Liver (tissue), 9 donors: ENCODE measurements around the gene ANKLE1. TPM values are rescaled to one million over a fixed set of nuclear protein-coding genes. Genes with fewer than 3 reads are reported as not detected.
A peak's percentile ranks its signal among the peaks of the same experiment; 100 is the strongest.
"Not testable (repeated sequence)": the region's sequence is repeated elsewhere in the genome, so short reads cannot be mapped to it uniquely, and the experiment has no call there.

ENCODE experiments used
- DNase-seq: peaks from one replicate; pipeline ENCODE4 v3.0.0-alpha.2; 2017; ENCODE audit warnings: low spot score
- H3K27ac ChIP-seq, 2 donors: one replicate each; pipeline ENCODE4 v1.7.0; 2013; ENCODE audit warnings: inconsistent platforms in 2 of 2, low read length in 2 of 2, control low read depth in 1 of 2, low read depth in 1 of 2, mild to moderate bottlenecking in 1 of 2
- H3K27me3 ChIP-seq, 4 donors: one replicate each; pipeline versions ENCODE4 v1.6.1 to v1.7.0; 2013; ENCODE audit warnings: low read length in 3 of 4, inconsistent platforms in 1 of 4, mild to moderate bottlenecking in 1 of 4, moderate library complexity in 1 of 4; ENCODE audit not compliant: control insufficient read depth in 4 of 4, insufficient read depth in 4 of 4
- H3K36me3 ChIP-seq, 4 donors: one replicate each; pipeline versions ENCODE4 v1.6.1 to v1.7.0; 2013; ENCODE audit warnings: low read length in 3 of 4, mild to moderate bottlenecking in 3 of 4, low read depth in 1 of 4, moderate library complexity in 1 of 4; ENCODE audit not compliant: control insufficient read depth in 4 of 4, insufficient read depth in 3 of 4
- H3K4me1 ChIP-seq, 4 donors: one replicate each; pipeline versions ENCODE4 v1.6.1 to v1.7.0; 2013; ENCODE audit warnings: low read length in 3 of 4, mild to moderate bottlenecking in 3 of 4, moderate library complexity in 1 of 4; ENCODE audit not compliant: control insufficient read depth in 4 of 4, insufficient read depth in 4 of 4
- H3K4me3 ChIP-seq, 3 donors: one replicate each; pipeline versions ENCODE4 v1.6.1 to v1.7.0; 2013; ENCODE audit warnings: low read length in 3 of 3, control low read depth in 1 of 3, low read depth in 1 of 3, mild to moderate bottlenecking in 1 of 3
- H3K9ac ChIP-seq, 2 donors: one replicate each; pipeline ENCODE4 v1.7.0; 2013; ENCODE audit warnings: low read length in 2 of 2, mild to moderate bottlenecking in 2 of 2, moderate library complexity in 2 of 2, control low read depth in 1 of 2, low read depth in 1 of 2
- H3K9me3 ChIP-seq, 4 donors: one replicate each; pipeline versions ENCODE4 v1.6.1 to v1.7.0; 2013; ENCODE audit warnings: low read length in 3 of 4; ENCODE audit not compliant: control insufficient read depth in 4 of 4
- FOXA1 ChIP-seq: IDR thresholded peaks from 2 replicates; pipeline ENCODE4 v1.6.1; 2016; ENCODE audit warnings: antibody characterized with exemption
- HNF4A ChIP-seq, 2 donors: conservative IDR thresholded peaks; 2 replicates each; pipeline ENCODE4 v1.6.1; 2016; ENCODE audit warnings: antibody characterized with exemption in 2 of 2, mild to moderate bottlenecking in 2 of 2
- HNF4G ChIP-seq: IDR thresholded peaks from 2 replicates; pipeline ENCODE4 v1.6.1; 2016; ENCODE audit warnings: antibody characterized with exemption
- JUND ChIP-seq, 2 donors: IDR thresholded peaks; 2 replicates each; pipeline ENCODE4 v1.6.1; 2016; ENCODE audit warnings: antibody characterized with exemption in 2 of 2
- RAD21 ChIP-seq, 2 donors: IDR thresholded peaks; 2 replicates each; pipeline ENCODE4 v1.6.1; 2016; ENCODE audit warnings: antibody characterized with exemption in 2 of 2, mild to moderate bottlenecking in 2 of 2
- RXRA ChIP-seq, 2 donors: IDR thresholded peaks; 2 replicates each; pipeline ENCODE4 v1.6.1; 2017 to 2018; ENCODE audit warnings: antibody characterized with exemption in 2 of 2, mild to moderate bottlenecking in 1 of 2
- SP1 ChIP-seq: IDR thresholded peaks from 2 replicates; pipeline ENCODE4 v1.6.1; 2018; ENCODE audit warnings: antibody characterized with exemption, mild to moderate bottlenecking
- YY1 ChIP-seq: IDR thresholded peaks from 2 replicates; pipeline ENCODE4 v1.6.1; 2016; ENCODE audit warnings: antibody characterized with exemption, mild to moderate bottlenecking
- WGBS: extraction: QIAGEN DNeasy Blood & Tissue Kit; methylation state at CpG from one replicate; pipeline ENCODE4 v1.1.7; 2013; 5-methylcytosine and 5-hydroxymethylcytosine counted together
- polyA plus RNA-seq, 2 donors: library from polyadenylated mRNA; stranded (reverse) in 1 of 2; unstranded in 1 of 2; fragments of 200-250 nt in 1 of 2; fragments of >200 nt in 1 of 2; fragmentation: Nextera tagmentation in 1 of 2; extraction: Ambion mirVana in 1 of 2; gene quantifications; one replicate each; pipeline versions ENCODE4 v1.2.1 to v1.2.3, GENCODE V29; 2013 to 2015
- total RNA-seq, 2 donors: library from RNA; depleted of rRNA; stranded (reverse); fragments of >200 nt; gene quantifications; one replicate each; pipeline ENCODE4 v1.2.3, GENCODE V29; 2014
- TF ChIP-seq, protein P1 (sequence below): IDR thresholded peaks from 2 replicates; pipeline ENCODE4 v1.6.1; 2016; ENCODE audit warnings: antibody characterized with exemption
- donor health status: healthy.
- donor health status: healthy.
- donor health status: healthy.
- donor health status: healthy.
- donor health status: healthy.

ANKLE1 gene
- total and polyA plus RNA-seq, 4 donors, result 0.10 to 43.2 (median 0.29) TPM

- 82% methylated on average over 48 of the region's 48 CpGs for whole genome bisulfite sequencing
- Histone ChIP-seq H3K36me3 (peaks cover 0 to 9% (median 2%) of the 10 kb centered on the region in 4 donors), H3K4me1 (no peaks in the 10 kb centered on the region), H3K4me3 (no peak overlapping the region), H3K9ac (no peak overlapping the region), H3K9me3 (peaks cover 0 to 4% (median 3%) of the 10 kb centered on the region in 4 donors), H3K27me3 (no peaks in the 10 kb centered on the region), H3K27ac (no peak overlapping the region)
- TF ChIP-seq HNF4G (no peak), JUND (IDR thresholded peaks at IDR 0.05) (no peak), HNF4A (conservative IDR thresholded peaks at IDR 0.05) (no peak), YY1 (no peak), SP1 (no peak)
- peak; percentile 83 for DNase-seq
These were observed 12.6 kb downstream of the ANKLE1 start for GRCh38 chr19:17294051-17294891.

DNA sequence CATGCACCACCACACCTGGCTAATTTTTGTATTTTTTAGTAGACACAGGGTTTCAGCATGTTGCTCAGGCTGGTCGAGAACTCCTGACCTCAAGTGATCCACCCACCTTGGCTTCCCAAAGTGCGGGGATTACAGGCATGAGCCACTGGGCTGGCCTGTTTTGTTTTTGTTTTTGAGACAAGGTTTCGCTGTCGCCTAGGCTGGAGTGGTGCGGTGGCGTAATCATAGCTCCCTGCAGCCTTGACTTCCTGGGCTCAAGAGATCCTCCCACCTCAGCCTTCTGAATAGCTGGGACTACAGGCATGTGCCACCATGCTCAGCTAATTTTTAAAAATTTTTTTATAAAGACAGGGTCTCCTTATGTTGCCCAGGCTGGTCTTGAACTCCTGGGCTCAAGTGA, 13.8 kb downstream of the ANKLE1 start:
- not testable (repeated sequence) for H3K27me3 ChIP-seq, DNase-seq, H3K9ac ChIP-seq, H3K9me3 ChIP-seq, H3K27ac ChIP-seq, H3K4me1 ChIP-seq, H3K36me3 ChIP-seq, H3K4me3 ChIP-seq
- 96% methylated on average over 6 of the region's 6 CpGs for WGBS

- Histone ChIP-seq H3K9me3 (peaks cover 0 to 4% (median 3%) of the 10 kb centered on the region in 4 donors), H3K27me3 (no peaks in the 10 kb centered on the region), H3K4me1 (peaks cover 0 to 2% (median 0%) of the 10 kb centered on the region in 4 donors), H3K9ac (no peak overlapping the region), H3K36me3 (peaks cover 0 to 9% (median 2%) of the 10 kb centered on the region in 4 donors), H3K27ac (no peak overlapping the region), H3K4me3 (no peak overlapping the region)
- WGBS, result 82% methylated on average over 4 of the region's 4 CpGs
- DNase-seq, result no peak
- no peak for TF ChIP-seq RXRA (IDR thresholded peaks at IDR 0.05)
- peak in 1 of 2 donors; percentile 13 for TF ChIP-seq RAD21 (IDR thresholded peaks at IDR 0.05)
These were observed 14.6 kb downstream of the ANKLE1 start for GRCh38 chr19:17296273-17296672.

DNA sequence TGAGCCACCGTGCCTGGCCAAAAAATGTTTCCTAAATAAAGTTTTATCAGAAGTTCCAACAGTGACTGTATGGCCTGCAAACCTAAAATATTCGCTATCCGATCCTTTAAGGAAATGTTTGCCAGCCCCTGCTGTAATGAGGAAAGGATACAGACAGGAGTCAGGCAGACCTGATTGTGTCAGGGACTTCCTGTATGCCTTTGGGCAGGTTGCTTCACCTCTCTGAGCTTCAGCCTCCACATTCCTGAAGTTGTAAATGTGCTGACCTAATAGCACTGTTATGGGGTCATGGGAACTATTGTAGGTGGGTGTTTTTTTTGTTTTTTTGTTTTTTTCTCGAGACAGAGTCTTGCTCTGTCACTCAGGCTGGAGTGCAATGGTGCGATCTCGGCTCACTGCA, 15.3 kb downstream of the ANKLE1 start:
- 95% methylated on average over 6 of the region's 6 CpGs for WGBS
- H3K4me1 ChIP-seq, result peaks cover 0 to 2% (median under 1%) of the 10 kb centered on the region in 4 donors
- peaks cover 0 to 9% (median 2%) of the 10 kb centered on the region in 4 donors for H3K36me3 ChIP-seq
- H3K4me3 ChIP-seq, result no peak overlapping the region
- no peak for DNase-seq
- peaks cover 0 to 4% (median 3%) of the 10 kb centered on the region in 4 donors for H3K9me3 ChIP-seq
- no peaks in the 10 kb centered on the region for H3K27me3 ChIP-seq
- H3K27ac ChIP-seq, result no peak overlapping the region
- no peak overlapping the region for H3K9ac ChIP-seq
- TF ChIP-seq HNF4G (no peak), JUND (IDR thresholded peaks at IDR 0.05) (no peak), RXRA (IDR thresholded peaks at IDR 0.05) (no peak), FOXA1 (no peak), HNF4A (conservative IDR thresholded peaks at IDR 0.05) (no peak)
- TF ChIP-seq, protein P1, sequence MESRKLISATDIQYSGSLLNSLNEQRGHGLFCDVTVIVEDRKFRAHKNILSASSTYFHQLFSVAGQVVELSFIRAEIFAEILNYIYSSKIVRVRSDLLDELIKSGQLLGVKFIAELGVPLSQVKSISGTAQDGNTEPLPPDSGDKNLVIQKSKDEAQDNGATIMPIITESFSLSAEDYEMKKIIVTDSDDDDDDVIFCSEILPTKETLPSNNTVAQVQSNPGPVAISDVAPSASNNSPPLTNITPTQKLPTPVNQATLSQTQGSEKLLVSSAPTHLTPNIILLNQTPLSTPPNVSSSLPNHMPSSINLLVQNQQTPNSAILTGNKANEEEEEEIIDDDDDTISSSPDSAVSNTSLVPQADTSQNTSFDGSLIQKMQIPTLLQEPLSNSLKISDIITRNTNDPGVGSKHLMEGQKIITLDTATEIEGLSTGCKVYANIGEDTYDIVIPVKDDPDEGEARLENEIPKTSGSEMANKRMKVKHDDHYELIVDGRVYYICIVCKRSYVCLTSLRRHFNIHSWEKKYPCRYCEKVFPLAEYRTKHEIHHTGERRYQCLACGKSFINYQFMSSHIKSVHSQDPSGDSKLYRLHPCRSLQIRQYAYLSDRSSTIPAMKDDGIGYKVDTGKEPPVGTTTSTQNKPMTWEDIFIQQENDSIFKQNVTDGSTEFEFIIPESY, result no peak
